GM10248 (cell line): Measurements from ENCODE around the gene PANK4.
A peak's percentile ranks its signal among the peaks of the same experiment; 100 is the strongest.

Source experiments
- CTCF ChIA-PET: fragments of 300-600 bp; sonication (Branson Sonifier 250); formaldehyde crosslinking; extraction: SDS; loops from one replicate; lab custom pipeline; 2021; ENCODE audit warnings: antibody characterized with exemption; lab: Yijun Ruan, JAX
- POLR2A ChIA-PET: fragments of 350-650 bp; sonication (Branson Sonifier 250); formaldehyde crosslinking; extraction: SDS; loops from one replicate; lab custom pipeline; 2020; ENCODE audit warnings: antibody characterized with exemption; lab: Yijun Ruan, JAX
- DNase-seq: peaks from one replicate; pipeline ENCODE4 v3.0.0; 2012; ENCODE audit errors: extremely low spot score
- CTCF ChIP-seq: IDR thresholded peaks from 2 replicates; pipeline ENCODE4 v1.5.1; 2012; ENCODE audit warnings: mild to moderate bottlenecking, low read depth; ENCODE audit errors: extremely low read depth, missing control alignments, control extremely low read depth

The PANK4 gene

GRCh38 chr1:2470290-2471158 lies 55.9 kb downstream of the PANK4 start:
- ChIA-PET CTCF (no interaction called here), POLR2A (no interaction called here)
- DNase-seq: no peak
- TF ChIP-seq CTCF: no peak

- no peak for TF ChIP-seq CTCF
- POLR2A ChIA-PET: no interaction called here
- CTCF ChIA-PET: no interaction called here
- no peak for DNase-seq
Observed at GRCh38 chr1:2469103-2469940, 57.1 kb downstream of the PANK4 start.

DNA sequence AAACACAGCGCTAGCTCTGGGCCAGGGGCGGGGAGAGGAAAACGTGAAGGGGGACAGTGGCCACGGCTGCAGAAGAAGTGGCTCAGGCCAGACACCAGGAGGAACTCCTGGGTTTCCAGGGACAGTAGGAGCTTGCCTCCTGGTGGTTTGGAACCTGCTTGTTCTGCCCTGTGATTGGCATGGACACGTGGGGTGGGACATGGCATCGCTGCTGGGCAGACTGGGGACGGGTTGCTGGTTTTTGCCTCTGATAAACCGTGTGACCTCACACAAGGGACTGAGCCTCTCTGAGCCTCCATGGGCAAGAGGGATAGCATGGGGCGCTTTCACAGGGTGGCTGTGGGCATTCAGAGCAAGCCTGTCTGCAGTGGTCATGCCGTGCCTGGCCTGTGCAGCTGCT lies 57.9 kb downstream of the PANK4 start:
- DNase-seq: peak; percentile 44
- ChIA-PET POLR2A (no interaction called here), CTCF (no interaction called here)
- no peak for TF ChIP-seq CTCF

GRCh38 chr1:2468041-2468472 lies 58.3 kb downstream of the PANK4 start:
- ChIA-PET POLR2A (no interaction called here), CTCF (no interaction called here)

GRCh38 chr1:2466958-2467554 lies 59.3 kb downstream of the PANK4 start:
- ChIA-PET POLR2A (no interaction called here), CTCF (no interaction called here)
- DNase-seq: no peak
- TF ChIP-seq CTCF: no peak

More at GRCh38 chr1:2468041-2468472, 58.3 kb downstream of the PANK4 start:
- TF ChIP-seq CTCF: no peak
- peak; percentile 56 for DNase-seq

DNA sequence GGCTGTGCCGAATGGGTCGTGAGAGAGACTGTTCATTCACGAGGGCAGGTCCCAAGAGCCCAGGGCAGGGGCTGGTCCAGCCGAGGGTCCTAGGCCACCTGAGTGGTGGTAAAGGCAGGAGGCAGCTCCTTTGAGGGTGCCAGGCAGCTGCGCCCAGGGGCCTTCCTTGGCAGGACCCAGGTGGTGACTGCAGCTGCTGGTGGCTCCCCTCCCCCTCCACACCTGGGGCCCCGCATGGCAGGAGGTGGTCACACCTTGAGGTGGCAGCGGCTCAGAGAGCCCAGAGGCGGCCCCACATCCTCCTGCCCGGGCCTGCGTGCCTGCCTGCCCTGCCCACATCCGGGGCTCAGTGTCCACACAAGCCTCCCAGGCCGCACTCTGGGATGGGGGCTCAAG lies 60.1 kb downstream of the PANK4 start:
- no peak for DNase-seq
- CTCF ChIA-PET: no interaction called here
- no peak for TF ChIP-seq CTCF
- POLR2A ChIA-PET: no interaction called here
